ENCODE measurements around the gene MRM2. TPM values are rescaled to one million over a fixed set of nuclear protein-coding genes. Genes with fewer than 3 reads are reported as not detected.
A peak's percentile ranks its signal among the peaks of the same experiment; 100 is the strongest.

MRM2 gene
- total RNA-seq, 1 experiment from 2014 or later = 62.2 TPM

DNA sequence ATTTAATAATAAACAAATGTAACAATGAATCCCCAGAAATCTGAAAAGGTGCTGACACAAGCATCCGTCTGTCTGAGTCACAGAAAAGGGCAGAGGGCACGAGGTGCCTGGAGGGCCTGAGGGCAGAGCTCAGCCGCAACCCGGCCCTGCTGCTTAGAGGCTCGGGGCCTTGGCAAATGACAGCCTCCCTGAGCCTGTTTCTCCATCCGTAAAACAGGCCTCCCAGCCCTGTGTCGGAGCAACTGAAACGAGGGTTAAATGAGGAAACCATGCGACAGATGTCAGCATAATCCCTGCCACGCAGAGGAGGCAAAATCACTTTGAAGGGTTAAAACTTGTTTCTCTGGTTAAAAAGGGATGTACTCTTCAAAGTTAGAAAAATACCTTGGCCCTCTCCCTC, 24.9 kb upstream of the MRM2 start:
- DNase-seq (ENCODE audit: low spot score) = no peak

DNA sequence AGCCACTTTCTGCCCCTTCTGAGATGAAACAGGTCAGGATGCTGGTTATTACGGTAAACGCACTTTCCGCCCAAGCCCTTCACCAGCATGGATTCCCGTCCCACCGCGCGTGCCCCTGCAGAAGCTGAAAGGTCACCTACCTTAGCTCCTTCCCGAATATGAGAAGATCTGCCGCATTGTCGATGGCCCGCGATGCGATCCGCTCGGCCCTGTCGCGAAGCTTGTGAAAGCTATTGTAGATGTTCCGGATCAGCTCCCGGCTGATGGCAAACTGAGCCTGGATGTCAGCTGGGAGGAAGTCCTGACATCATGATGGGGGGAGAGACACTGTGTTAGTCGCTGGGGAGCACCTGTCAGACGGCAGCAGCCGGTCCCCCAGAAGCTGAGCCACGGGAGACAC, 22.2 kb upstream of the MRM2 start:
- DNase-seq (ENCODE audit: low spot score) = no peak

DNA sequence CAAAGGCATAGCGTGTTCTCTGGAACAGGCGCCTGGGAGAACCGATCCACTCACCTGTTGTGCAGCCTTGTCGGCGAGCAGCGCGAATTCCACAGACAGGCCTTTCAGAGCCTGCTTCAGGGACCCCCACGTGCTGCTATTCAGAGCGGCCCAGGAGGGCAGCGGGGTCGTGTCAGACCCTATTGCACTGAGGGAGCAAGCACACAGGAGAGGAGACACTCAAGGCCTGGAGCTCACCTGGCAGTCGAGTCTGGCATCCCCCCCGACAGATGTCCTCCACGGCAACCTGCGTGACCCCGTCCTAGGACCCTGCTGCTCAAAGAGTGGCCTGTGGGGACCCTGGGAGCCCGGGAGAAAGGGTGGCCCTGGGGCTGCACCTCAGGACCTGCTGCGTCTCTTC, 21.2 kb upstream of the MRM2 start:
- no peak for DNase-seq (ENCODE audit: low spot score)

DNA sequence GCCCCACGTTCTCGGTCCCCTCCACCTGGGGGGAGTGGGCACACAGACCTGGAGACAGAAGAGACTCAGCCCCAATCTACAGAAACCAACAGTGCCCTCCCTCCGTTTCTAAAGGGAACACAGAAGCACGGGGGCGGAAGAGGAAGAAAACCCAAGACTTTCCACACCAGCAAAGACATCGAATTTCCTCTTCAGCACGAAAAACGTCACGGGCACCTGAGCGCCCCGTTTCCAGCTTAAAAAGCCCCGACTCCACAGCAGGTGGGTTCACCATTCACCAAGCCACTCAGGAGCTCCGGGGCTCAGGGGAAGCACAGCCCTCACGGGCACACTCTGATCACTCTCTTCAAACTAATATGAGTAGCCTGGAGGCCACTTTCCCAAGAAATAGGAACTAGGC, 19.6 kb upstream of the MRM2 start:
- DNase-seq (ENCODE audit: low spot score) = no peak

GRCh38 chr7:2260820-2261219, 18.8 kb upstream of the MRM2 start:
- DNase-seq (ENCODE audit: low spot score) = peak; percentile 89

- no peak for DNase-seq (ENCODE audit: low spot score)
These were observed 17.5 kb upstream of the MRM2 start for GRCh38 chr7:2259480-2259879.

- no peak for DNase-seq (ENCODE audit: low spot score)
These were observed 16.8 kb upstream of the MRM2 start for GRCh38 chr7:2258661-2259365.

- no peak for DNase-seq (ENCODE audit: low spot score)
These were observed 15.6 kb upstream of the MRM2 start for GRCh38 chr7:2257651-2258050.

DNA sequence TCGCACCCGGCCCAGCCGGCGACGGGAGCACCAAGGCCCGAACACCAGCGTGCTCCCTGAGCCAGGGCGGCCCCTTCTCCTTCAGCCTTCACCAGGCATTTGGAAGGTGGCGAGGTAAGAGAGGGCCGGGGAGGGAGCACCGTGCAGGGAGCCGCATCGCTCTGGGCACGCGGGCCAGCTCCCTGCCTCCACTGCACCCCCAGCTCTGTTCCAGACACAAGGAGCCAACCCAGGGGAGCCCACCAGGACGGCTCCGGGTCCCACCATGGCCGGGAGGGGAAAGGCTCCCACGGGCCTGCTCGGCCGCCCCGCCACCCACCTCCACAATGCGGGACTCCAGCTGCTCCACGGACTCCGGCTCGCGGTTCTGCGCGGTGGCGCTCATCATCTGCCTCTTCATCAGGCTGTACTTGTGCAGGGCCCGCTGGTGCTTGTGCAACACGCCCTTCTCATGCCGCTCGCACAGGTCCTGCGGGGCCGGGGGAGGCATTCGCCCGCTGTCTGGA, 15.1 kb upstream of the MRM2 start:
- no peak for DNase-seq (ENCODE audit: low spot score)

DNA sequence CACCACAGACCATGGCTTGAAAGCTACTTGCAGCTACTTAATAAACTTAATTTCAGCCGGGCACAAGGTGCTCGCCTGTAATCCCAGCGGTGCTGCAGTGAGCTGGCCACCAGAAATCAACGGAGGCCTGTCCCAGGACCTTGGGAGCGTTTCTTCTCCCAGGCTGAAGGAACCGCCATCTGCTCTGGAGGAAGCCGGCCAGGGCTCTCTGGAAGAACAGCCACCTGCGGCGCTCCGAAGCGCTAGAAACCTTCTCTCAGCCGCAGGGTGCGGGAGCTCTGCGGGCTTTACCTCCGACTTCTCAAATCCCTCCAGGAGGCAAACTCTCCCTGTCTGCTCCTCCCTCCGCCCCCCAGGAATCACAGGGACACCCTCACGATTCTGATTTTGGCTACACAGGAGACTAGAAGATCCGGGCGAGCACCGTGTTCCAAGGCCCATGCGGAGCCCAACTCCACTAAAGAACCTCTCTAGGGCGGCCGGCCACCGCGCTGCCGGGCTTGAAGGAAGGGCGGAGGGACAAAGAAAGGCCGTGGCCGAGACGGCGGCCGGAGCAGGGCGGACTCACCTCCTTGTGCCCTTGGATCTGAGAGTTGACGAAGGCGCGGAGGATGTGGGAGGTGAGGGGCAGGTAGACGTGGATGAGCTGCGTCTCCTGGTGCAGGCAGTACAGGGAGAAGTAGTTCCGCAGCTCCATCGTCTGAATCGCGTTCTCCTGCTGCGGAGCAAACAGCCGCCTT, 14.5 kb upstream of the MRM2 start:
- DNase-seq (ENCODE audit: low spot score) = no peak

DNA sequence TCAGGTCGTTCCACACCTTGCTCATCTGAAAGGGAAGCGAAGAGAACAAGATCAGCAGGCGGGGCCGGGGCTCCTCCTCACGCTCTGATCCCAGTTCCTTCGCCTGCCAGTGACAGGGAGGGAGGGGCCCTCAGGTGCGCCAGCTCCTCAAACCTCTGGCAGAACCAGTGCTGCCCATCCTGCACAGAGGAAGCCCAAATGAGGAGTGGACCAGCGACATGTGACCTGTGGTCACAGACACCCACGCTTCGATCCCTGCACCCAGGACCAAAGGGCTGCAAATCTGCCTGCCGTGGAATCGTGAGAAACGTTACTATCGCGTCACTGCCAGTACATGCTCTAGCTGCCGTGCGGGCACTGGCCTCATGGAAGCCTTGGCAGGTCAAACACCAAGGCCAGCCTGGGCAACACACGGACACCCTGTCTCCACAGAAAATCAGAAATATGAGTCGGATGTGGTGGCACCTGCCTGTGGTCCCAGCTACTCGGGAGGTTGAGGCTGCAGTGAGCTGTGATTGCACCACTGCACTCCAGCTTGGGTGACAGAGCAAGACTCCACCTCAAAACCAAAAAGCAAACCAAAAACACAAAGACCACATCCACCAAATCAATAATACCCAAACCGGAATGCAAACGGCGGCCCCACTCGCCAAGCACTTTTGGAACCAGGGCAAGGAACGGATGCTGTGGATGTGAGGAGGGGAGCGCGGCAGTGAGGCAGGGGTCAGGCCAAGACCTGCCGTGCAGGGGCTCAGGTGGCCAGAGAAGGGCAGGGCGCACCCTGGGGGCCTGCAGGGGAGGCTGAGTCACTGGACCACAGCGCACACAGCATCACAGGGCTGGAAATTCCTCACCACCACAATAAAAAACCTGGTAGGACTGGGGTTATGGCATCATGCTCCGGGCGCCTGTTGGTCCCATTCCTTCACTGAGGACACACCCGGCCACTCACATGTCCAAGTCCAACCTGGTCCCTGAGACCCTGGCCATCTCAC, 13.4 kb upstream of the MRM2 start:
- DNase-seq (ENCODE audit: low spot score) = peak; percentile 88

GRCh38 chr7:2254429-2255144, 12.6 kb upstream of the MRM2 start:
- no peak for DNase-seq (ENCODE audit: low spot score)

DNA sequence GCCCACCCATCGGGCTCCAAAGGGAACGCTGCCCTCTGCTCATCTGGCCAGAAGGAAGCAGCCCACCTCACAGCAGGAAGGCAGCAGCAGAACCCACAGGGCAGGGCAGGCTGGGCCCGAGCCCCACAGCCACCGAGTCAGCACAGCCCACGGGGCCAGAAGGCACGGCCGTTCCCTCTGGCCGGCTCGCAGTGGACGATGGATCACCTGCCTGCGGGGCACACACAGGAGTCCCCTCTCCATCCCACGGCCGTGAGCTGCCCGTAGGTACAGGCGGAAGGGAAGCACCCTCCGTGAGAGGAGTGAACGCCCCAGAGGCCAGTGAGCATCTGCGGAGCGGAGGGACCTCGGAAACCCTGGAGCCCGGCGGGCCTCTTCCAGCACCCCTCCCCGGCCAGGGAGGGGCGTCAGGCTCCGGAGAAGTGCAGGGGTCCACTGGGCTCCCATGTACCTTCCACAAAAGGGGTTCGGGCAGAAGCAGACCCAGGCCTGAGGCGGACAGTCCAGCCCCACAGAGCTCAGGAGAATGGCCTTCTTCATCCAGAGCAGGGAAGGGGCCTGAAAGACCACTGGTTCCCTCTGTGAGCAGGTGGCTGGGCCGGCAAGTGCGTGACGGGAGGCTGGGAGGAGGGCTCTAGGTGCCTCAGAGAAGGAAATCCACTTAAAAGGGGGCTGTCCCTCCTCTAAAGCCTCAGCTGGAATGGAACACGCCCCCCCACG, 11.7 kb upstream of the MRM2 start:
- DNase-seq (ENCODE audit: low spot score) = no peak

GRCh38 chr7:2253021-2253420, 11.0 kb upstream of the MRM2 start:
- no peak for DNase-seq (ENCODE audit: low spot score)

DNA sequence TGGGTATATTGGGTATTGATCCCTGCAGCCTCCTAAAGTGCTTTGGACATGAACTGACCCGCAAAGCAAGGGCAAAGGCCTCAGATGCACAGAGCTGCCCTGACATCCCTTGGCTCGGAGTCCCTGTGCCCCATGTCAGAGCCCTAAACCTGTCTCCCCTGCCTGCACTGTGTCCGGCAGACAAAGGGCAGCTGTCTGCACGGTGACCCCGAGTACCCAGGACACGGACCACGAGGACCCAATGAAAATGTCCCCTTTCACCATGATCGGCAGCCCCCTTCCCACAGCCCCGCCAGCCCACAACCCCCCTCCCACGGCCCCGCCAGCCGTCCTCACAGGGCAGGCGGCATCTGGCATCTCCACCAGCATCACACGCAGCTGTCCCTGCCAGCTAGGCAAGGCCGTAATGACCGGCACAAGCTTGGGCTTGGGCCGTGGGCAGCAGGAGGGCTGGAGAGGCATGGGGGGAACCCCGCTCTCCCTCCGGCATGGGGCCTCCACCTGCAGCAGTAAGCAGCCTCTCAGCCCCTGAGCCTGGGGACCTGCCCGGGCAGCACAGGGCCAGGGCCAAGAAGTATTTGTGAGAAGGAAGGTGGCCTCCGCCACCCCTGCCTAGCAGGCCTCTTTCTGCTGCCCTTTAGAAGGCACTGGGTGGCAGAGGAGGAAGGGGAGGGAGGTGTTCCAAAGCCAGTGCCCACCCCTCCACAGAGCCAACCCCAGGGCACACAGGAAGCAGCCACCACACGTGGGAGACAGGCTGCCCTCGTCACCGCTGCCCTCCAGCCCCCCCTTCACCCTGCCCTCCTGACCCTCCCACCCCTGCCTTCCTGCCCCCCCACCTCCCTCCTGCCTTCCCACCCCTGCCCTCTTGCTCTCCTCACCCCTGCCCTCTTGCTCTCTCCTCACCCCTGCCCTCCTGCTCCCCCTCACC, 10.1 kb upstream of the MRM2 start:
- no peak for DNase-seq (ENCODE audit: low spot score)

DNA sequence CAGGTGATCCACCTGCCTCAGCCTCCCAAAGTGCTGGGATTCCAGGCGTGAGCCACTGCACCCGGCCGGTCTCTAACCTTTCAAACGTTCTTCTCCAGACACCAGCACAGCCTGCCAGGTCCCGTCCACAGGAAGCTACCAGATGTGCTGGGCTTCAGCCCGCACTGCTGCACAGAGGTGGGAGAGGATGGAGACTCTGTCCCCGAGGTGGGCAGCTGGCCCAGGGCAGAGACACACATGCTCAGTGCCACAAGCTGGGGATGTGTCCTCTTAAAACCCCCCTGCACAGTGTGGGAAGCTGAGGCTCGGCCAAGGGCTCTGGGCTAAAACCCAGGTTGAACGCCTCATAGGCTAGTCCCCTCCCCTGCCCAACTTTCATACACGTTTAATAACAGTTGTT, 9.4 kb upstream of the MRM2 start:
- no peak for DNase-seq (ENCODE audit: low spot score)

GRCh38 chr7:2249744-2250323, 7.8 kb upstream of the MRM2 start:
- DNase-seq (ENCODE audit: low spot score) = no peak

DNA sequence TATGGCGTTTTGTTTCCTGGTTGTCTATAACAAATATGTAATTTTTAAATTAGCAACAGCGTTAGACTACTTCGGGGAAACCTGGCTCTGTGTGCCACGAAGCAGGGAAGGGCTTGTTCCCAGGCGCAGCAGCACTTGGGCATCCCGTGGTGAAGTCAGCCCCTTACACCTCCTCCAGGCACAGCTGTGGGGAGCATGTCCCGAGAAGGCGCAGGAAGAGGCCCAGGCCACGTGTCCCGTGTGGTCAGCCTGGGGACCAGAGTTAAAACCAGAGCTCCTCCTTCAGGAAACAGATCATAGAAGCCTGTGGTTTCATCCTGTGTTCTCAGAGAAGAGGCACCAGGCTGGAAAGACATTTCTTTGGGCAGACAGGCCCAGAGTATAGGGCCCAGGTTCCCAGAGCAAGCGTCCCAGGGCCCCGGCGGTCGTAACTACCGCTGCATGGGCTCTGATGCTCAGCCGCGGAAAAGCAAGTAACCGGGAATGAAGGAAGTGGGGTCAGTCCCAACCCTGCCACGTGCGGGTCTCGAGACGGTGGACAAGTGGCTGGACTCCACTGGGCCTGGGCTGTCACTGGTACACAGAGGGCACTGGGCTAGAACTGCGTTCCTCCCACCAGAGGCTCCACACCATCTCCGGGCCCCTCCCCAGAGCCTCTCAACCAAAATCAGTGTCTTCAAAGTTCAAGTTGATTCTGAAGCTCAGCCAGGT, 7.1 kb upstream of the MRM2 start:
- peak; percentile 93 for DNase-seq (ENCODE audit: low spot score)

All from A172 (cell line).